HepG2 (cell line): ENCODE data around the gene CTU2.

Experiments used
- ONECUT2 ChIP-seq: sonication (generic); formaldehyde crosslinking; IDR thresholded peaks from 2 replicates; pipeline ENCODE4 v1.4.0; 2020; ENCODE audit warnings: missing genetic modification reagents
- ZNF30 ChIP-seq: sonication (generic); formaldehyde crosslinking; IDR thresholded peaks from 2 replicates; pipeline ENCODE4 v1.5.0; 2020; ENCODE audit warnings: mild to moderate bottlenecking, missing genetic modification reagents
- TF ChIP-seq, protein P1 (sequence below): IDR thresholded peaks from 2 replicates; pipeline ENCODE4 v1.6.1; 2016; ENCODE audit warnings: missing compliant biosample characterization, missing genetic modification reagents, borderline replicate concordance

GRCh38 chr16:88732961-88733294 is 26.6 kb downstream of the CTU2 start:
- TF ChIP-seq, protein P1, sequence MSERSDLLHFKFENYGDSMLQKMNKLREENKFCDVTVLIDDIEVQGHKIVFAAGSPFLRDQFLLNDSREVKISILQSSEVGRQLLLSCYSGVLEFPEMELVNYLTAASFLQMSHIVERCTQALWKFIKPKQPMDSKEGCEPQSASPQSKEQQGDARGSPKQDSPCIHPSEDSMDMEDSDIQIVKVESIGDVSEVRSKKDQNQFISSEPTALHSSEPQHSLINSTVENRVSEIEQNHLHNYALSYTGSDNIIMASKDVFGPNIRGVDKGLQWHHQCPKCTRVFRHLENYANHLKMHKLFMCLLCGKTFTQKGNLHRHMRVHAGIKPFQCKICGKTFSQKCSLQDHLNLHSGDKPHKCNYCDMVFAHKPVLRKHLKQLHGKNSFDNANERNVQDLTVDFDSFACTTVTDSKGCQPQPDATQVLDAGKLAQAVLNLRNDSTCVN (CRISPR knock-in tag), result no peak
- no peak for TF ChIP-seq ZNF30 (CRISPR knock-in tag)
- TF ChIP-seq ONECUT2 (CRISPR knock-in tag), result no peak
